Stimulated activated CD4-positive, alpha-beta T cell treated with anti-CD3 and anti-CD28 coated beads, Interleukin-1b, Interleukin-23, amount 100 ng/mL, for 24 hours (primary cell): ENCODE data around the gene ETV1.

ENCODE experiments used
- DNase-seq, 4 experiments: peaks; one replicate each; pipeline ENCODE4 v3.0.0-alpha.2; 2020; ENCODE audit warnings: low read depth in 4 of 4, low spot score in 1 of 4

ETV1 gene

DNA sequence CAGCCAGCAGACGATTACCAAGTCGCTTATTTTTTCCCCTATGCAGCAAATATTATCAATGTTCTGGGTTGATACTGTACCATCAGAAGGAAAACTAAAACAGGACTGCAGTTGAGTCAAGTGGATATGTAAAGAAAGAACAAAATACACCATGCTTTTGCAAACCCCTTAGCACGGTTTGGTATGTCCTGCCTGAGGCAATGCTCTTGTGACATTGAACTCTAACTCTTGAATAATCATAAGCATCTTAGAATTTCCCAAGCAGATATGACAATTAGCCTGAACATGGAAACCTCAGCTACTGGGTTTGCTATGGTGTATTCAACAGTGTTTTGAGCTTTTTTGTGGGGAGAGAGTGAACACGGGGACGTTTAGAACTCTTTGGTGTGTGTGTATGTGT, 107.4 kb downstream of the ETV1 start:
- DNase-seq, result no peak

DNA sequence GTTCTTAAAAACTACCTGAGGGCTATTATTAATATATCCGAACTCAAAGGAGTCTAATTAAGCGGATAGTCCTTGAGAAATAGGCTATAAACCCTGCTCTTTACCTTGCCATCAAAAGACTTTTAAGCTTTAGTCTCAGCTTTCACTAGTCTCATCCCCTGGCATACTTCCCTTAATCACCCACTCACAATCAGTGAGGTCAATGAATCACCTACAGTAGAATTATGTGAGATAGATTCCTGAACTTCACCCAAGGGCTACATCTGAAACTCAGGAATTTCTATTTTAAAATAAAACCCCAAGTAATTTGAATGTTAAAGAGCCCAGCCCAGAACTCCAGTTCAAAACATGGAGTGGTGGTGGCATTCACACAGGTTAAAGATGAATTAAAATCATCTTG, 108.7 kb downstream of the ETV1 start:
- DNase-seq, result no peak

- no peak for DNase-seq
These were observed 109.3 kb downstream of the ETV1 start for GRCh38 chr7:13879994-13880686.

GRCh38 chr7:13879143-13879542, 110.3 kb downstream of the ETV1 start:
- no peak for DNase-seq

GRCh38 chr7:13878154-13878553, 111.3 kb downstream of the ETV1 start:
- no peak for DNase-seq

DNA sequence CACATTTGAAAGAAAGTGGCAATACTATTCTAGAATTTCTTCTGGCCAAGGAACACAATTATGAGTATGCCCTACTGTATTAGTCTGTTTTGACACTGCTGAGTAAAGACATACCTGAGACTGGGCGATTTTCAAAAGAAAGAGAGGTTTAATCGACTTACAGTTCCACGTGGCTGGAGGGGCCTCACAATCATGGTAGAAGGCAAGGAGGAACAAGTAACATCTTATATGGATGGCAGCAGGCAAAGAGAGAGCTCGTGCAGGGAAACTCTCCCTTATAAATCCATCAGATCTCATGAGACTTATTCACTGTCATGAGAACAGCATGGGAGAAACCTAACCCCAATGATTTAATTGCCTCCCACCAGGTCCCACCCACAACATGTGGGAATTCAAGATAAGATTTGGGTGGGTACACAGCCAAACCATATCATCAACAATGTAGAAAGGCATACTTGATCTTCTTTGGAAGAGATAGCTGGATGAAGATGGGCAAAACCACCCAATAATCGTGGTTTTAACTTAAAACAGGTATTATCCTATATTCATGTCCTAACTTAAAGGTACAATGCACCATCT, 113.9 kb downstream of the ETV1 start:
- no peak for DNase-seq

- no peak for DNase-seq
These were observed 114.7 kb downstream of the ETV1 start for GRCh38 chr7:13874783-13875182.

DNA sequence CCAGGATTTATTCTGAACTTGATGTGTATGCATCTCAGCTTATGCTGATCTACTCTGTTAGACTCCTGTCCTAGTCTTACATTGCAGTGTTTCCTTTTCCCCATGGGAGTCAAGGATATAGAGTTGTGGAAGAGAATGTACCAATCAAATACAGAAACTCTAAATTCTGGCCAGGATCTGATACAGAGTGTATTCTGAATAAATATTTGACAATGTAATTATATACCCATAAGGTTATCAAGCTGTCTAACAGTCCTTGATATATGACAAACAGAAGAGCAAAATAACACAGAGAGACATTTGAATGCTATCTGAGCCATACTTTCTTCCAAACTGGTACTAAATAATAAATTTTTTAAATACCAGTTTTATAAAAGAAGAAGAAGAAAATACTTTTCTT, 116.8 kb downstream of the ETV1 start:
- DNase-seq, result no peak

DNA sequence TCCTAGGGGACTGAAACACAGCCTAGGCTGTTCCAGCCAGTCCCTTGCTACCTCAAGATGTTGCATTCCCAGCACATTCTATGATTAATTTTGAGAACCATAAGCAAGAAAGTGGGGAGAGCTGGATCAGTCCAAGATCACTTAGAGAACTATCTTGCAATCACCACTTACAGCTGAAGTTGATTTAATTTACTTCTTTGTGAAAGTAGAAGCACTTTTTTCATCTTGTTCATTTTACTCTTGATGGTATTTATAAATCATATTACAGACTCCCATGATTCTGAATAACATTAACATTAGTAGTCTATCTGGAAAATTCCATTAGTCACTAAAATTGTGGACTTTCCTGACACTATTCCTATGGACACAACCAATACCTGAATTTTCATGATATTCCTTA, 118.5 kb downstream of the ETV1 start:
- DNase-seq, result no peak

DNA sequence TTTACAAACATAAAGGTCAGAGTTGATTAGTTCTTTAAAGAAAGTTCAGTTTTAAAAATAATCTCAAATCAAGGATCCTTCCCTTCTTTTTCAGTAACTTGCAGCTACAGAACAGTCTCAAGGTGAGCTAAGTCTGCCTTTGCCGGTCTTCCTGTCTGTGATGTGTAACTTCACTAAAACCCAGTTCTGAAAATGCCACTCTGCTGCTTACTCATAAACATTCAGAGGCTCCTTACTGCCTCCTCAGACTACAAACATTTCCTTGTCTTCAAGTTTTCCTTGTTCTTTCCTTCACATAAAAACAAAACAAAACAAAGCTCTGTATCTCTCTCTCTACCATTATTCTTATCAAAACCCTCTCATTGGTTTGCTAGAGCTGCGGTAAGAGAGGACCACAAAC, 128.7 kb downstream of the ETV1 start:
- DNase-seq, result no peak

- no peak for DNase-seq
These were observed 133.5 kb downstream of the ETV1 start for GRCh38 chr7:13856012-13856411.

DNA sequence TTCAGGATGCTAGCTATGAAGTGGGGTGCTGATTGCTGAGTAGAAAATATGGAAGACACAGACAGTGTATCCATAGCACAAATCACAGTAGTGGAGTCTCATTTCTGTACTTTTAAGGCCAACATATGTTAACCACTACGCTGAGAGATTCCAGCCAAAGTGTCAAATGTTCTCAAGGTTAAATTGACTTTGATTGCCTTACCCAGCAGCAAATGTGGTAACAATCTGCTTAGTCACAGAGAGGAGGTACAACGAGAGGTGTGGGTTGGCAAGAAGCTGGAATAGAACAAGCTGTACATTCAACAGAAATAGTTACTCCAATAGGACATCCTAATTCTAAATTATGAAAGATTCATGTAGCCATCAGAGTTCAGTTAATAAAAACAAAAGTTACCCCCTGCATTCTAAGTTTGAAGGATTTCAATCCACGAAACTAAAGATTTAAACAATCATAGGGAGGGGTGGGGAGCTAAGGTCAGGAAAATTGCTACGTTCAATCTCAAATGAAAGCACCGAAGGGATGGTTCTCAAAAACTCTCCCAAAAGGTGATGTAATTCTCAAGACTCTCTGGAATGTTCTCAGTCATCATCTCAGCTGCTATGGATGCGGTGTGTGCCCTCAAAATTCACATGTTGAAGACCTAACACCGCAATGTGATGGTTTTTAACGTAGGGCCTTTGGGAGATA, 137.0 kb downstream of the ETV1 start:
- no peak for DNase-seq

- DNase-seq, result no peak
These were observed 137.7 kb downstream of the ETV1 start for GRCh38 chr7:13851736-13852135.

- peak in 2 of 4 experiments; percentile 2 to 26 for DNase-seq
These were observed 139.2 kb downstream of the ETV1 start for GRCh38 chr7:13850185-13850752.

DNA sequence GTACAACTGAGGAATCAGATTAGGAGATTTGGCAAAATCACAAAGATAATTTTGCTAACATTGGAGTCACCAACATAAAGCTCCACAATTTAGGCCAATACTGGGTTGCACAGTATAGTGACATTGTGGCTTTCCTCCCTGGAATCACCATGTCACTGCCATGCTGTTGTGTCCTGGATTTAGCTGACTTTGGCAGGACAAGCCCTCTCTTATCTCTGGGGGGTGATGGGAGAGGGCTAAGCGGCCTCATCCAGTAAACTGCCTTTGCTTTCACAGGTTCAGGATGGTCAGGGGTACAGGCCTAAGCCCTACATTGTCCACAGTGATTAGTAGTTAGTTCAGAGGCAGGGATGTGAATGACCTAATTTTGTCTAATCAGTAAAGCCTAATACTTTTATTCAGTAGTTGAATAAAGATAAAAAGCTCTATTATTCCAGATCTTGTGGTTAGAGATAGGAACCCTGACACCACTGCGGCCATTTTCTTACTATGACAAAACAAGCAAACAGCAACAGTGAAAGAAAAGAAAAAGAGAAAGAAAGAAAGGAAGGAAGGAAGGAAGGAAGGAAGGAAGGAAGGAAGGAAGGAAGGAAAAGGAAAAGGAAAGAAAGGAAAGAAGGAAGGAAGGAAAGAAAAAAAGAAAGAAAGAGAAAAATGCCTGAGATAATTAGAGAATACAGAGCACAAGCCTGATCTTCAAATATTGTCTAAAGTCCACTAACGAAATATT, 140.1 kb downstream of the ETV1 start:
- no peak for DNase-seq

- DNase-seq, result no peak
These were observed 140.8 kb downstream of the ETV1 start for GRCh38 chr7:13848681-13849131.

GRCh38 chr7:13846386-13846785, 143.1 kb downstream of the ETV1 start:
- no peak for DNase-seq

- no peak for DNase-seq
These were observed 143.9 kb downstream of the ETV1 start for GRCh38 chr7:13845601-13846000.

DNA sequence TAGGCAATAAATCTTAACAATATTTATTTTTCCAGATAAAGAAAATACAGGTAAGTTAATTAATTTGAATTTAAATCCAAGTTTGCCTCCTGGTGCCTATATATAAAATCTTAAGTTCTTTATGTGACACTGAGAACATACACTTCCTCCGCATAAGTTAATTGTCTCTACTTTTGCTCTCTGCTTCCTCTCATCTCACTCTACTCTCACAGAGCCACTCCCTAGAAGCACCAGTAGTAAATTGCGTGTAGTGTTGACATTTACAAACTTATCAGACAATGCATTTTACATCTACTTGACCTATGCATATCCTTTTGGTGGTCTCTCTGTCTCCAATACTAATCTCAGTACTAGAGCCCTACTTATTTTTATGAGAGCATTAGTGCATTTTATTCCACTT, 144.5 kb downstream of the ETV1 start:
- DNase-seq, result no peak

DNA sequence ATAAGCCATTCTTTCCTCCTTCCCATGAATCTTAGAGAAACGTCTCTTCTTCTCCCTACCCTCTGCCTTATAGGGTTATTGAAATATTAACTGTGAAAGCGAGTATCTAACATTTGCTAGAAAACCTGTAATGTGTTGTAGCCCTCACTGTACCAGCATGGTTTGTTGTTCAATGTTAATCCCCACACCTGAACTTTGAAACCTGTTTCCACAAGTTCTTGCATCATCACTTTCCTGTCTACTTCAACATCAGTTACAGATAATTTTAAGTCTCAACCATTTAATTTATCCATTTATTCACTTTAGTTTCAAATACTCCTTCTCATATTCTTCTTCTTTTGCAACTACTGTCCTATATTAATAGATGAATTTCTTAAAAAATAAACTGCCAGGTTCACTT, 148.2 kb downstream of the ETV1 start:
- no peak for DNase-seq
